HepG2 (cell line): ENCODE data around the gene FNDC10. TPM values are rescaled to one million over a fixed set of nuclear protein-coding genes. Genes with fewer than 3 reads are reported as not detected.
A peak's percentile ranks its signal among the peaks of the same experiment; 100 is the strongest.

Experiments
- ATAC-seq: fragments of 200-7000 bp; cut with Tn5 transposase; 3 replicates; pipeline ENCODE4 v1.9.1; 2020; ENCODE audit warnings: mild to moderate bottlenecking, moderate library complexity
- BruUV-seq: library from RNA; stranded (reverse); fragments of 400-500 nt; replicated peaks from 2 replicates; lab custom pipeline; 2021; lab: Mats Ljungman, UMichigan
- CTCF ChIA-PET: fragments of 300-600 bp; formaldehyde crosslinking; extraction: SDS; loops from one replicate; lab custom pipeline; 2021; ENCODE audit warnings: low total read pairs, inconsistent platforms, low intra/inter-chr PET ratio; lab: Yijun Ruan, JAX
- POLR2A ChIA-PET: fragments of 350-600 bp; sonication (Branson Sonifier 250); formaldehyde crosslinking; loops from one replicate; lab custom pipeline; 2020; ENCODE audit warnings: antibody characterized with exemption, inconsistent platforms; lab: Yijun Ruan, JAX
- DNase-seq: peaks from one replicate; pipeline ENCODE4 v3.0.0-alpha.2; 2015; ENCODE audit warnings: low spot score
- FAIRE-seq: peaks from 3 replicates; lab custom pipeline; 2011; peaks lifted over from hg19 to GRCh38; lab: Jason Lieb, UNC
- H2AFZ ChIP-seq: one replicate; pipeline ENCODE4 v1.6.1; 2011; ENCODE audit warnings: low read length, inconsistent platforms
- H3K27ac ChIP-seq: fragments of 300-600 bp; 3 replicates; pipeline ENCODE4 v1.8.0; 2011; ENCODE audit warnings: mixed run types, mild to moderate bottlenecking, mixed read lengths, low read length, inconsistent platforms; ENCODE audit not compliant: insufficient read depth; ENCODE audit errors: extremely low read length
- H3K27me3 ChIP-seq, 2 experiments: fragments of 200-600 bp in 1 of 2; 2 replicates in 1 of 2; 3 replicates in 1 of 2; pipeline versions ENCODE4 v1.6.0 to v1.8.0; 2011; ENCODE audit warnings: low read length in 2 of 2, mild to moderate bottlenecking in 2 of 2, moderate library complexity in 2 of 2, inconsistent platforms in 1 of 2; ENCODE audit not compliant: insufficient read depth in 2 of 2, control insufficient read depth in 1 of 2
- H3K36me3 ChIP-seq, 2 experiments: fragments of 200-600 bp in 1 of 2; replicated peaks in 1 of 2; 2 replicates in 1 of 2; 3 replicates in 1 of 2; pipeline versions ENCODE4 v1.5.1 to v1.8.0; 2011; ENCODE audit warnings: low read length in 2 of 2, inconsistent platforms in 1 of 2; ENCODE audit not compliant: insufficient read depth in 2 of 2, control insufficient read depth in 1 of 2
- H3K4me1 ChIP-seq: 2 replicates; pipeline ENCODE4 v1.5.1; 2012; ENCODE audit warnings: low read length, inconsistent platforms; ENCODE audit not compliant: insufficient read depth
- H3K4me2 ChIP-seq: 2 replicates; pipeline ENCODE4 v1.6.0; 2011; ENCODE audit warnings: low read depth, low read length, inconsistent platforms
- H3K4me3 ChIP-seq, 3 experiments: fragments of 200-600 bp in 1 of 3; sonication (generic), shearing (Covaris generic) in 1 of 3; replicated peaks in 1 of 3; 2 replicates each; pipeline ENCODE4 v1.5.1; 2011 to 2016; ENCODE audit warnings: low read length in 3 of 3, inconsistent platforms in 2 of 3, low read depth in 2 of 3, mild to moderate bottlenecking in 2 of 3, control low read depth in 1 of 3, mixed read lengths in 1 of 3; ENCODE audit not compliant: insufficient read depth in 1 of 3
- H3K79me2 ChIP-seq: one replicate; pipeline ENCODE4 v1.6.1; 2011; ENCODE audit warnings: low read length, inconsistent platforms; ENCODE audit not compliant: insufficient read depth
- H3K9ac ChIP-seq: 2 replicates; pipeline ENCODE4 v1.6.0; 2011; ENCODE audit warnings: mild to moderate bottlenecking, low read depth, low read length, inconsistent platforms; ENCODE audit not compliant: insufficient read depth
- H3K9me3 ChIP-seq: 2 replicates; pipeline ENCODE4 v1.5.1; 2012; ENCODE audit warnings: mild to moderate bottlenecking, low read length
- H4K20me1 ChIP-seq: 2 replicates; pipeline ENCODE4 v1.6.0; 2011; ENCODE audit warnings: inconsistent platforms, mild to moderate bottlenecking, low read length, moderate library complexity; ENCODE audit not compliant: insufficient read depth
- BCL3 ChIP-seq: sonication (generic); formaldehyde crosslinking; IDR thresholded peaks from 2 replicates; pipeline ENCODE4 v1.5.1; 2020; ENCODE audit warnings: mild to moderate bottlenecking, missing genetic modification reagents, moderate library complexity
- CBX1 ChIP-seq: IDR thresholded peaks from one replicate; pipeline ENCODE4 v1.6.1; 2016; ENCODE audit warnings: antibody characterized with exemption, low read depth
- KLF16 ChIP-seq, 2 experiments: sonication (generic) in 1 of 2; formaldehyde crosslinking in 1 of 2; IDR thresholded peaks; 2 replicates each; pipeline versions ENCODE4 v1.6.1 to v1.8.0; 2016 to 2023; ENCODE audit warnings: missing genetic modification reagents in 2 of 2, missing compliant biosample characterization in 1 of 2
- PAX8 ChIP-seq: sonication (generic); formaldehyde crosslinking; IDR thresholded peaks from 2 replicates; pipeline ENCODE4 v1.8.0; 2022; ENCODE audit warnings: mild to moderate bottlenecking, missing genetic modification reagents, borderline replicate concordance
- PRPF4 ChIP-seq: fragments of 200-400 bp; formaldehyde crosslinking; IDR thresholded peaks from 2 replicates; pipeline ENCODE4 v1.6.1; 2016; ENCODE audit warnings: low read length, low read depth; ENCODE audit not compliant: poor library complexity, severe bottlenecking
- SMAD9 ChIP-seq: sonication (generic); formaldehyde crosslinking; IDR thresholded peaks from 2 replicates; pipeline ENCODE4 v1.5.1; 2020; ENCODE audit warnings: mild to moderate bottlenecking, missing genetic modification reagents
- TCF12 ChIP-seq, 2 experiments: fragments of 450-650 bp in 1 of 2; sonication (generic) in 1 of 2; formaldehyde crosslinking in 1 of 2; IDR thresholded peaks; 2 replicates each; pipeline versions ENCODE4 v1.6.1 to v1.8.0; 2017 to 2022; ENCODE audit warnings: antibody characterized with exemption in 1 of 2, mild to moderate bottlenecking in 1 of 2, missing genetic modification reagents in 1 of 2, moderate library complexity in 1 of 2
- ZBTB38 ChIP-seq: sonication (generic); formaldehyde crosslinking; IDR thresholded peaks from 2 replicates; pipeline ENCODE4 v1.5.1; 2020; ENCODE audit warnings: mild to moderate bottlenecking, missing genetic modification reagents
- ZBTB7B ChIP-seq: sonication (generic); formaldehyde crosslinking; IDR thresholded peaks from 2 replicates; pipeline ENCODE4 v1.4.0; 2020; ENCODE audit warnings: missing genetic modification reagents
- ZNF121 ChIP-seq: sonication (generic); formaldehyde crosslinking; IDR thresholded peaks from 2 replicates; pipeline ENCODE4 v1.5.0; 2020; ENCODE audit warnings: mild to moderate bottlenecking, missing genetic modification reagents
- ZNF367 ChIP-seq: sonication (generic); formaldehyde crosslinking; IDR thresholded peaks from 2 replicates; pipeline ENCODE4 v1.4.0; 2020; ENCODE audit warnings: missing genetic modification reagents, borderline replicate concordance
- ZNF451 ChIP-seq: sonication (generic); formaldehyde crosslinking; IDR thresholded peaks from 2 replicates; pipeline ENCODE4 v1.5.0; 2020; ENCODE audit warnings: mild to moderate bottlenecking, missing genetic modification reagents
- ZNF788 ChIP-seq: sonication (generic); formaldehyde crosslinking; IDR thresholded peaks from 2 replicates; pipeline ENCODE4 v1.5.0; 2020; ENCODE audit warnings: mild to moderate bottlenecking, missing genetic modification reagents, borderline replicate concordance
- ZXDC ChIP-seq: sonication (generic); formaldehyde crosslinking; IDR thresholded peaks from 2 replicates; pipeline ENCODE4 v1.5.0; 2020; ENCODE audit warnings: mild to moderate bottlenecking, missing genetic modification reagents
- WGBS: methylation state at CpG from one replicate; pipeline ENCODE4 v1.1.6; 2017; ENCODE audit warnings: low lambda C conversion rate; 5-methylcytosine and 5-hydroxymethylcytosine counted together
- in situ Hi-C: cut with HindIII; loops from 2 replicates; pipeline ENCODE4 v1.10.0; 2017; ENCODE audit warnings: low pct_unique_long_range_greater_than_20kb; ENCODE audit not compliant: extremely low pct_ligation_motif_present
- intact Hi-C: fragments of 100-400 bp; cut with micrococcal nuclease; formaldehyde crosslinking; loops from one replicate; pipeline ENCODE4 v1.10.0; 2022; ENCODE audit not compliant: unreplicated experiment
- polyA plus RNA-seq, 8 experiments: library from polyadenylated mRNA; depleted of rRNA in 3 of 8; stranded (reverse) in 7 of 8; unstranded in 1 of 8; fragments of >200 nt; fragmentation: Illumina TruSeq in 4 of 8; extraction: Trizol in 4 of 8; gene quantifications; 2 replicates each; pipeline versions ENCODE4 v1.2.1 to v1.2.3, GENCODE V29; 2011 to 2016; ENCODE audit warnings: low read depth in 4 of 8, missing spikeins in 1 of 8, mixed read lengths in 1 of 8; ENCODE audit not compliant: insufficient read depth in 1 of 8
- total RNA-seq, 5 experiments: library from RNA; depleted of rRNA; stranded (reverse); fragments of >200 nt; fragmentation: Illumina TruSeq; extraction: Trizol; gene quantifications; 2 replicates each; pipeline ENCODE4 v1.2.3, GENCODE V29; 2016; ENCODE audit warnings: low read depth in 1 of 5

Gene FNDC10
- total and polyA plus RNA-seq, 2 of the 13 experiments (the other 11 are each of a cell fraction or from before 2014, with no cell fraction given): 2.2 to 2.5 TPM

- no peak overlapping the region for H2AFZ ChIP-seq
- H3K27ac ChIP-seq: peak overlapping the region; percentile 99
- 77% methylated on average over 11 of the region's 11 CpGs for WGBS
- H3K9me3 ChIP-seq: no peaks in the 10 kb centered on the region
- ATAC-seq (no peak), DNase-seq (no peak), FAIRE-seq (no peak)
- peaks cover 46% of the 10 kb centered on the region for H3K4me1 ChIP-seq
- no peaks in the 10 kb centered on the region; a peak in 2 of 5 replicates for H3K27me3 ChIP-seq
- peak; percentile 88 for TF ChIP-seq ZBTB38 (CRISPR knock-in tag)
- TF ChIP-seq ZNF367 (CRISPR knock-in tag): no peak
- no peak for TF ChIP-seq PAX8 (CRISPR knock-in tag)
- TF ChIP-seq CBX1: no peak
- TF ChIP-seq KLF16 (CRISPR knock-in tag; IDR thresholded peaks at IDR 0.05): no peak
- peak; percentile 21 for TF ChIP-seq PRPF4
- TF ChIP-seq ZNF121 (CRISPR knock-in tag): peak; percentile 70; the same call in 1 of the 2 replicates
- H3K79me2 ChIP-seq: peaks cover 18% of the 10 kb centered on the region
- peak overlapping the region; percentile 82 for H3K4me2 ChIP-seq
- H3K36me3 ChIP-seq: peaks cover 1 to 14% of the 10 kb centered on the region in 2 experiments; a peak in 2 of 5 replicates
- no TSS peak for BruUV-seq
- POLR2A ChIA-PET: interaction anchor here (1.1 to 3.3 kb wide), 6 partner anchors 10 to 40 kb away, joined by 3 to 29 read pairs (median 10); no protein-coding TSS in a partner anchor
- peak overlapping the region; percentile 90 to 100 (median 98) for H3K4me3 ChIP-seq
- H3K9ac ChIP-seq: peak overlapping the region; percentile 100
- intact Hi-C loops (loop anchor here (5.0 kb wide), 1 partner anchor 36 kb away; no protein-coding TSS in a partner anchor), in situ Hi-C loops (no loop called here)
- CTCF ChIA-PET: no interaction called here
- peaks cover 8% of the 10 kb centered on the region; the same call in 1 of the 2 replicates for H4K20me1 ChIP-seq
These were observed 13.7 kb upstream of the FNDC10 start for GRCh38 chr1:1613509-1614082.

- in situ Hi-C loops (no loop called here), intact Hi-C loops (loop anchor here (5.0 kb wide), 1 partner anchor 35 kb away; no protein-coding TSS in a partner anchor)
- H2AFZ ChIP-seq: no peak overlapping the region
- FAIRE-seq (no peak), DNase-seq (no peak), ATAC-seq (no peak)
- no peak overlapping the region for H3K27ac ChIP-seq
- H3K4me3 ChIP-seq: no peak overlapping the region
- H3K36me3 ChIP-seq: no peaks in the 10 kb centered on the region
- CTCF ChIA-PET: no interaction called here
- POLR2A ChIA-PET: no interaction called here
- no TSS peak for BruUV-seq
- H3K4me1 ChIP-seq: peaks cover 39% of the 10 kb centered on the region
- no peaks in the 10 kb centered on the region for H3K9me3 ChIP-seq
- H3K79me2 ChIP-seq: peaks cover 11% of the 10 kb centered on the region
- no peak overlapping the region for H3K9ac ChIP-seq
- no peaks in the 10 kb centered on the region; a peak in 3 of 5 replicates for H3K27me3 ChIP-seq
- WGBS: 88% methylated on average over 3 of the region's 3 CpGs
- H3K4me2 ChIP-seq: no peak overlapping the region
- peaks cover 8% of the 10 kb centered on the region; the same call in 1 of the 2 replicates for H4K20me1 ChIP-seq
- TF ChIP-seq TCF12 (IDR thresholded peaks at IDR 0.05) (no peak), TCF12 (CRISPR knock-in tag; IDR thresholded peaks at IDR 0.05) (no peak), ZXDC (no peak), SMAD9 (CRISPR knock-in tag) (no peak), ZNF788 (CRISPR knock-in tag) (no peak), BCL3 (CRISPR knock-in tag) (no peak), ZBTB7B (CRISPR knock-in tag) (no peak), ZNF451 (CRISPR knock-in tag) (no peak)
These were observed 12.1 kb upstream of the FNDC10 start for GRCh38 chr1:1612104-1612400.
